ENCODE measurements around the gene RSPO4. TPM values are rescaled to one million over a fixed set of nuclear protein-coding genes. Genes with fewer than 3 reads are reported as not detected.
A peak's percentile ranks its signal among the peaks of the same experiment; 100 is the strongest.

RSPO4 gene
- total RNA-seq, 2 donors from 2014 or later, result 0.71 to 0.74 TPM

GRCh38 chr20:917416-917815 lies 84.7 kb downstream of the RSPO4 start:
- ATAC-seq (no peak), DNase-seq (no peak)
- intact Hi-C loops (cut with DNase I), result no loop called here

- intact Hi-C loops (cut with DNase I), result no loop called here
- DNase-seq, result no peak
Measured at GRCh38 chr20:916825-917224, 85.3 kb downstream of the RSPO4 start.

GRCh38 chr20:916125-916799 lies 85.8 kb downstream of the RSPO4 start, which contains the start of gene ANGPT4:
Gene ANGPT4, minus strand, starts transcription at chr20:916334. Its CDS starts 120 bp downstream, at chr20:916214.
- no peak for DNase-seq
- intact Hi-C loops (cut with DNase I), result no loop called here
- ATAC-seq, result peak; percentile 35 to 74

More at GRCh38 chr20:916825-917224, 85.3 kb downstream of the RSPO4 start:
- ATAC-seq, result no peak

- ATAC-seq, result no peak
- no peak for DNase-seq
- intact Hi-C loops (cut with DNase I), result no loop called here
Measured at GRCh38 chr20:914727-915498, 87.2 kb downstream of the RSPO4 start.

GRCh38 chr20:913306-913849 lies 88.7 kb downstream of the RSPO4 start:
- intact Hi-C loops (cut with DNase I), result no loop called here
- ATAC-seq (no peak), DNase-seq (no peak)

GRCh38 chr20:911882-912600 lies 90.1 kb downstream of the RSPO4 start:
- DNase-seq (no peak), ATAC-seq (no peak)
- intact Hi-C loops (cut with DNase I), result no loop called here

- intact Hi-C loops (cut with DNase I), result no loop called here
- DNase-seq, result peak; percentile 46
- peak; percentile 53 to 56 for ATAC-seq
Measured at GRCh38 chr20:910870-911770, 91.0 kb downstream of the RSPO4 start.

GRCh38 chr20:910132-910869 lies 91.8 kb downstream of the RSPO4 start:
- DNase-seq (no peak), ATAC-seq (peak; percentile 16 to 61)
- intact Hi-C loops (cut with DNase I), result no loop called here

GRCh38 chr20:909641-910040 lies 92.5 kb downstream of the RSPO4 start:
- no peak for DNase-seq
- ATAC-seq, result no peak
- intact Hi-C loops (cut with DNase I), result no loop called here

Other genes starting within 250 kb of the RSPO4 start
- gene SLC52A3, start 233.8 kb downstream of the RSPO4 start, total RNA-seq, result 1 to 10 TPM; 1.7 to 3.6 TPM
- 1 to 10 TPM; 4.0 to 4.4 TPM for gene FAM110A, start 168.6 kb downstream of the RSPO4 start, total RNA-seq
- under 1 TPM in 1 of 2 donors, not detected in 1; 0.27 TPM for gene ANGPT4, start 86.0 kb downstream of the RSPO4 start, total RNA-seq
- gene PSMF1, start 116.3 kb upstream of the RSPO4 start, total RNA-seq, result 100 to 1,000 TPM; 117 to 119 TPM
- 1 to 10 TPM; 6.4 to 6.5 TPM for gene TMEM74B, start 182.7 kb upstream of the RSPO4 start, total RNA-seq
- gene C20orf202, start 201.1 kb upstream of the RSPO4 start, total RNA-seq, result under 1 TPM in 1 of 2 donors, not detected in 1; 0.24 TPM
- not detected for gene RAD21L1, start 223.7 kb upstream of the RSPO4 start, total RNA-seq